Measurements from ENCODE around the gene RSAD1.

RSAD1 gene

GRCh38 chr17:50498021-50498874 lies 19.6 kb downstream of the RSAD1 start:
- H3K4me3 ChIP-seq (ENCODE audit: low read depth, low read length): no peak overlapping the region
- no peak overlapping the region for H2AFZ ChIP-seq (ENCODE audit: low read length, unreplicated experiment)
- no peaks in the 10 kb centered on the region for H3K36me3 ChIP-seq (ENCODE audit: insufficient read depth, low read length)
- H3K27me3 ChIP-seq (ENCODE audit: insufficient read depth, low read length): no peaks in the 10 kb centered on the region
- no peak overlapping the region for H3K27ac ChIP-seq (ENCODE audit: low read depth, low read length)
- peaks cover 3% of the 10 kb centered on the region for H3K4me1 ChIP-seq (ENCODE audit: control insufficient read depth, insufficient read depth, low read length, unreplicated experiment)
- no peaks in the 10 kb centered on the region for H3K79me2 ChIP-seq (ENCODE audit: control insufficient read depth, insufficient read depth, low read length, unreplicated experiment)

- Histone ChIP-seq H3K36me3 (ENCODE audit: insufficient read depth, low read length) (no peaks in the 10 kb centered on the region), H3K4me1 (ENCODE audit: control insufficient read depth, insufficient read depth, low read length, unreplicated experiment) (peaks cover 3% of the 10 kb centered on the region), H3K4me3 (ENCODE audit: low read depth, low read length) (no peak overlapping the region), H3K79me2 (ENCODE audit: control insufficient read depth, insufficient read depth, low read length, unreplicated experiment) (no peaks in the 10 kb centered on the region), H3K27ac (ENCODE audit: low read depth, low read length) (no peak overlapping the region), H2AFZ (ENCODE audit: low read length, unreplicated experiment) (no peak overlapping the region), H3K27me3 (ENCODE audit: insufficient read depth, low read length) (no peaks in the 10 kb centered on the region)
Measured at GRCh38 chr17:50499270-50499669, 20.6 kb downstream of the RSAD1 start.

- H3K36me3 ChIP-seq (ENCODE audit: insufficient read depth, low read length): no peaks in the 10 kb centered on the region
- no peak overlapping the region for H2AFZ ChIP-seq (ENCODE audit: low read length, unreplicated experiment)
- no peak overlapping the region for H3K27ac ChIP-seq (ENCODE audit: low read depth, low read length)
- H3K79me2 ChIP-seq (ENCODE audit: control insufficient read depth, insufficient read depth, low read length, unreplicated experiment): no peaks in the 10 kb centered on the region
- no peaks in the 10 kb centered on the region for H3K27me3 ChIP-seq (ENCODE audit: insufficient read depth, low read length)
- no peak overlapping the region for H3K4me3 ChIP-seq (ENCODE audit: low read depth, low read length)
- peaks cover 3% of the 10 kb centered on the region for H3K4me1 ChIP-seq (ENCODE audit: control insufficient read depth, insufficient read depth, low read length, unreplicated experiment)
Measured at GRCh38 chr17:50499721-50500120, 21.1 kb downstream of the RSAD1 start.

GRCh38 chr17:50501054-50501453 lies 22.4 kb downstream of the RSAD1 start:
- no peak overlapping the region for H3K27ac ChIP-seq (ENCODE audit: low read depth, low read length)
- no peaks in the 10 kb centered on the region for H3K79me2 ChIP-seq (ENCODE audit: control insufficient read depth, insufficient read depth, low read length, unreplicated experiment)
- H2AFZ ChIP-seq (ENCODE audit: low read length, unreplicated experiment): no peak overlapping the region
- peaks cover under 1% of the 10 kb centered on the region for H3K4me1 ChIP-seq (ENCODE audit: control insufficient read depth, insufficient read depth, low read length, unreplicated experiment)
- no peak overlapping the region for H3K4me3 ChIP-seq (ENCODE audit: low read depth, low read length)
- no peaks in the 10 kb centered on the region for H3K27me3 ChIP-seq (ENCODE audit: insufficient read depth, low read length)
- H3K36me3 ChIP-seq (ENCODE audit: insufficient read depth, low read length): no peaks in the 10 kb centered on the region

GRCh38 chr17:50502301-50502990 lies 23.8 kb downstream of the RSAD1 start:
- H3K27me3 ChIP-seq (ENCODE audit: insufficient read depth, low read length): no peaks in the 10 kb centered on the region
- H3K79me2 ChIP-seq (ENCODE audit: control insufficient read depth, insufficient read depth, low read length, unreplicated experiment): no peaks in the 10 kb centered on the region
- no peak overlapping the region for H3K27ac ChIP-seq (ENCODE audit: low read depth, low read length)
- H3K36me3 ChIP-seq (ENCODE audit: insufficient read depth, low read length): no peaks in the 10 kb centered on the region
- H2AFZ ChIP-seq (ENCODE audit: low read length, unreplicated experiment): no peak overlapping the region
- H3K4me1 ChIP-seq (ENCODE audit: control insufficient read depth, insufficient read depth, low read length, unreplicated experiment): no peaks in the 10 kb centered on the region
- H3K4me3 ChIP-seq (ENCODE audit: low read depth, low read length): no peak overlapping the region

GRCh38 chr17:50505591-50506130 lies 27.0 kb downstream of the RSAD1 start:
- Histone ChIP-seq H3K79me2 (ENCODE audit: control insufficient read depth, insufficient read depth, low read length, unreplicated experiment) (peaks cover 7% of the 10 kb centered on the region), H3K36me3 (ENCODE audit: insufficient read depth, low read length) (no peaks in the 10 kb centered on the region), H3K27ac (ENCODE audit: low read depth, low read length) (no peak overlapping the region), H3K4me3 (ENCODE audit: low read depth, low read length) (no peak overlapping the region), H3K27me3 (ENCODE audit: insufficient read depth, low read length) (no peaks in the 10 kb centered on the region), H2AFZ (ENCODE audit: low read length, unreplicated experiment) (no peak overlapping the region), H3K4me1 (ENCODE audit: control insufficient read depth, insufficient read depth, low read length, unreplicated experiment) (peaks cover 18% of the 10 kb centered on the region)

GRCh38 chr17:50506298-50506697 lies 27.6 kb downstream of the RSAD1 start:
- no peaks in the 10 kb centered on the region for H3K27me3 ChIP-seq (ENCODE audit: insufficient read depth, low read length)
- no peak overlapping the region for H3K27ac ChIP-seq (ENCODE audit: low read depth, low read length)
- H3K79me2 ChIP-seq (ENCODE audit: control insufficient read depth, insufficient read depth, low read length, unreplicated experiment): peaks cover 7% of the 10 kb centered on the region
- H2AFZ ChIP-seq (ENCODE audit: low read length, unreplicated experiment): no peak overlapping the region
- H3K36me3 ChIP-seq (ENCODE audit: insufficient read depth, low read length): no peaks in the 10 kb centered on the region
- peaks cover 24% of the 10 kb centered on the region for H3K4me1 ChIP-seq (ENCODE audit: control insufficient read depth, insufficient read depth, low read length, unreplicated experiment)
- no peak overlapping the region for H3K4me3 ChIP-seq (ENCODE audit: low read depth, low read length)

GRCh38 chr17:50507871-50508572 lies 29.4 kb downstream of the RSAD1 start, which contains the start of gene MYCBPAP:
Gene MYCBPAP, plus strand, starts transcription at chr17:50508439. Its CDS starts 236 bp downstream, at chr17:50508675.
- Histone ChIP-seq H2AFZ (ENCODE audit: low read length, unreplicated experiment) (peak within 1 kb of the TSS; percentile 78), H3K4me3 (ENCODE audit: low read depth, low read length) (peak within 1 kb of the TSS; percentile 78), H3K27me3 (ENCODE audit: insufficient read depth, low read length) (no peaks in the 10 kb centered on the region), H3K36me3 (ENCODE audit: insufficient read depth, low read length) (no peaks in the 10 kb centered on the region), H3K79me2 (ENCODE audit: control insufficient read depth, insufficient read depth, low read length, unreplicated experiment) (peaks cover 7% of the 10 kb centered on the region), H3K27ac (ENCODE audit: low read depth, low read length) (peak within 1 kb of the TSS; percentile 54), H3K4me1 (ENCODE audit: control insufficient read depth, insufficient read depth, low read length, unreplicated experiment) (peaks cover 28% of the 10 kb centered on the region)

GRCh38 chr17:50508573-50509460 lies 30.2 kb downstream of the RSAD1 start:
- Histone ChIP-seq H3K4me3 (ENCODE audit: low read depth, low read length) (peak overlapping the region; percentile 78), H3K27me3 (ENCODE audit: insufficient read depth, low read length) (no peaks in the 10 kb centered on the region), H3K27ac (ENCODE audit: low read depth, low read length) (peak overlapping the region; percentile 54; the same call in 1 of the 2 replicates), H2AFZ (ENCODE audit: low read length, unreplicated experiment) (peak overlapping the region; percentile 78), H3K4me1 (ENCODE audit: control insufficient read depth, insufficient read depth, low read length, unreplicated experiment) (peaks cover 28% of the 10 kb centered on the region), H3K79me2 (ENCODE audit: control insufficient read depth, insufficient read depth, low read length, unreplicated experiment) (peaks cover 7% of the 10 kb centered on the region), H3K36me3 (ENCODE audit: insufficient read depth, low read length) (no peaks in the 10 kb centered on the region)

Data from ACC112 (cell line).